NCI-H82 (cell line): ENCODE results near the gene GYS1.
A peak's percentile ranks its signal among the peaks of the same experiment; 100 is the strongest.
"Not testable (repeated sequence)": the region's sequence is repeated elsewhere in the genome, so short reads cannot be mapped to it uniquely, and the experiment has no call there.

Experiments
- DNase-seq: peaks from one replicate; lab custom pipeline; 2025; lab: John Stamatoyannopoulos, UW

Gene GYS1

DNA sequence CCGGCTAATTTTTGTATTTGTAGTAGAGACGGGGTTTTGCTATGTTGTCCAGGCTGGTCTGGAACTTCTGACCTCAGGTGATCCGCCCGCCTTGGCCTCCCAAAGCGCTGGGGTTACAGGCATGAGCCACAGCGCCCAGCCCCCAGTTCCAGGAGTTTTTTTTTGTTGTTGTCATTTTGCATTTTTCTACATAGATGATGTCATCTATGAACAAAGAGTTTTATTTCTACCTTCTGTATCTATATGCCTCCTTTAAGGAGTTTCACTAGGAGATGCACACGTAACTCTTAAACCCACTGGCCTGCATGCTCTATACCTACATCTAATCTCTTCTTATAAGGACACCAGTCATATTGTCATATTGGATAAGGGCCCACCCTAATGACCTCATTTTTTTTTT lies 54.9 kb downstream of the GYS1 start:
- DNase-seq: no peak

DNA sequence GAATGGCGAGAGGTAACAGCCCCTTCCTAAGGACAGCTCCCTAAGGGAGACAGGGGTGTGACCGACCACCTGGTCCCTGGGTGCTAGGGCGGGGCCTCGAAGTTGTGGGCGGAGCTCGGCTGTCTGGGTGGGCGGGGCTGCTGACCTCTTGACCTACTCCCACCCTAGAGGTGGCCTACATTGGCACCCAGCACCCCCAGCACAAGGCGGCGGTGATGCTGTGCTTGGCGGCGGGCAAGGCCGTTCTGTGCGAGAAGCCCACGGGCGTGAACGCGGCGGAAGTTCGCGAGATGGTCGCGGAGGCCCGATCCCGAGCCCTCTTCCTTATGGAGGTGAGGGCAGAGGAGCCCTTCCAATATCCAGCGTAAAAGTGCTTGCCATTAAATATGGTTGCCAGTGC lies 57.2 kb downstream of the GYS1 start:
- DNase-seq: no peak

- no peak for DNase-seq
These were observed 58.3 kb downstream of the GYS1 start for GRCh38 chr19:48934837-48935236.

GRCh38 chr19:48933382-48933932 lies 59.7 kb downstream of the GYS1 start, which contains the start of gene DHDH:
Gene DHDH, plus strand, starts transcription at chr19:48933699. Its CDS starts 23 bp downstream, at chr19:48933722.
- peak; percentile 95 for DNase-seq

DNA sequence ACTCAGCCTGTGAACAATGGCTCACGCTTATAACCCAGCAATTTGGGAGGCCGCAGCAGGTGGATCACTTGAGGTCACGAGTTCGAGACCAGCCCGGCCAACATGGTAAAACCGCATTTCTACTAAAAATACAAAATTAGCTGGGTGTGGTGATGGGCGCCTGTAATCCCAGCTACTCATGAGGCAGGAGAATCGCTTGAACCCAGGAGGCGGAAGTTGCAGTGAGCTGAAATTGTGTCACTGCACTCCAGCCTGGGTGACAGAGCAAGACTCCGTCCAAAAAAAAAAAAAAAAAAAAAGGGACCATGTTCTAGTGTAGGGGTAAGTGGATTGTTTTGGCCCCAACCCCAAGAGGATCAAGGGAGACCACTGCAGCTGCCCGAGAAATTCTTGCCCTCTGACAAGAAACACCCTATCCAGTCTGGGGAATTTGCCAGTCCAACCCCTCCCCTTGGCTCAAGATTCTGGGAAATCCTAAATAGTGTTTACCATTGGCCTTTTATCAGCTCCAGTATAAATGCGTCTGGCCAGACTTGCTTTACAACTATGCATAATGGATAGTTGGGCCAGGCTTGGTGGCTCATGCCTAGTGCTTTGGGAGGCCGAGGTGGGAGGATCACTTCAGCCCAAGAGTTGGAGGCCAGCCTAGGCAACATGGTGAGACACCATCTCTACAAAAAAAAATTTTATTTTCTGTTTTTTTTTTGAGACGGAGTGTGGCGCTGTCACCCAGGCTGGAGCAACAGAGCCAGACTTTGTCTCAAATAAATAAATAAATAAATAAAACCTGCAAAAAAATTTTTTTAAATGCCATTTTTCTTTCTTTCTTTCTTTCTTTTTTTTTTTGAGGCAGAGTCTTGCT lies 64.7 kb downstream of the GYS1 start:
- no peak for DNase-seq

DNA sequence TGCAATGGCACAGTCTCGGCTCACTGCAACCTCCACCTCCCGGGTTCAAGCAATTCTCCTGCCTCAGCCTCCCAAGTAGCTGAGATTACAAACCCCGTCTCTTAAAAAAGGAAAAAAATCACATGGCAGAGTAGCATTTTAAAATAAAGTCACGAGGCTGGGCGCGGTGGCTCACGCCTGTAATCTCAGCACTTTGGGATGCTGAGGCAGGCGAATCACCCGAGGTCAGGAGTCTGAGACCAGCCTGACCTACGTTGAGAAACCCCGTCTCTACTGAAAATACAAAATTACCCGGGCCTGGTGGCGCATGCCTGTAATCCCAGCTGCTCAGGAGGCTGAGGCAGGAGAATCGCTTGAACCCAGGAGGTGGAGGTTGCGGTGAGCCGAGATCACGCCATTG lies 65.4 kb downstream of the GYS1 start:
- DNase-seq: not testable (repeated sequence)

GRCh38 chr19:48926909-48927308 lies 66.2 kb downstream of the GYS1 start:
- DNase-seq: no peak

DNA sequence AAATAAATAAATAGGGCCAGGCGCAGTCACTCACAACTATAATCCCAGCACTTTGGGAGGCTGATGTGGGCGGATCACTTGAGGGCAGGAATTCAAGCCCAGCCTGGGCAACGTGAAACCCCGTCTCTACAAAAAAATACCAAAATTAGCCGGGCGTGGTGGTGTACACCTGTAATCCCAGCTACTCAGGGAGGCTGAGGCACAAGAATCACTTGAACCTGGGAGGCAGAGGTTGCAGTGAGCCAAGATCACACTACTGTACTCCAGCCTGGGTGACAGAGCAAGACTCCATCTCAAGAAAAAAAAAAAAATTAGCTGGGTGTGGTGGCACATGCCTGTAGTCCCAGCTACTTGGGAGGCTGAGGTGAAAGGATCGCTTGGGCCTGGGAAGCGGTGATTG lies 67.2 kb downstream of the GYS1 start:
- DNase-seq: not testable (repeated sequence)

GRCh38 chr19:48925240-48925843 lies 67.8 kb downstream of the GYS1 start:
- no peak for DNase-seq

- no peak for DNase-seq
These were observed 70.3 kb downstream of the GYS1 start for GRCh38 chr19:48922548-48923490.

- DNase-seq: no peak
These were observed 71.2 kb downstream of the GYS1 start for GRCh38 chr19:48921721-48922500.

- DNase-seq: no peak
These were observed 72.2 kb downstream of the GYS1 start for GRCh38 chr19:48920949-48921348.

DNA sequence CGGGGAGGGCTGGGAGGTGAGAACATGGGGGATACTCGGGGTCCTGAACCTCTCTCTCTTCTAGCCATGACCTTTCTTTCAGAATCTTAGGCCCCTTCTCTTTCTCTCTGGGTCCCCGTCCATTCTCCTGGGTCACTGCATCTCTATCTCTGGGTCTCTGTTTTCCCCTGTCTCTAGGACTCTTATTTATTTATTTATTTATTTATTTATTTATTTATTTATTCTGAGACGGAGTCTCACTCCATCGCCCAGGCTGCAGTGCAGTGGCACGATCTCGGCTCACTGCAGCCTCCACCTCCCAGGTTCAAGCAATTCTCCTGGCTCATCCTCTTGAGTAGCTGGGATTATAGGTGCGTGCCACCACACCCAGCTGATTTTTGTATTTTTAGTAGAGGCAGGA lies 73.8 kb downstream of the GYS1 start:
- DNase-seq: not testable (repeated sequence)

GRCh38 chr19:48918801-48919247 lies 74.3 kb downstream of the GYS1 start:
- peak; percentile 78 for DNase-seq
